ENCODE results near the gene TAF7L. TPM values are rescaled to one million over a fixed set of nuclear protein-coding genes. Genes with fewer than 3 reads are reported as not detected.
A peak's percentile ranks its signal among the peaks of the same experiment; 100 is the strongest.
"Not testable (repeated sequence)": the region's sequence is repeated elsewhere in the genome, so short reads cannot be mapped to it uniquely, and the experiment has no call there.

TAF7L gene
- under 1 TPM; 0.28 to 0.84 (median 0.67) TPM for polyA plus RNA-seq (ENCODE audit: insufficient read length in 4 of 4)

- DNase-seq (ENCODE audit: low read depth in 4 of 4, low spot score in 2 of 4) = no peak
Measured at GRCh38 chrX:101290957-101291603, at the start of gene TAF7L. TAF7L (minus strand) TSS chrX:101291334; CDS start chrX:101287543, 3,791 bp downstream.

- DNase-seq (ENCODE audit: low read depth in 4 of 4, low spot score in 2 of 4) = no peak
Measured at GRCh38 chrX:101337776-101338271, 46.7 kb upstream of the TAF7L start.

GRCh38 chrX:101334310-101334709, 43.2 kb upstream of the TAF7L start:
- DNase-seq (ENCODE audit: low read depth in 4 of 4, low spot score in 2 of 4) = not testable (repeated sequence)

- not testable (repeated sequence) for DNase-seq (ENCODE audit: low read depth in 4 of 4, low spot score in 2 of 4)
Measured at GRCh38 chrX:101326600-101326999, 35.5 kb upstream of the TAF7L start.

- DNase-seq (ENCODE audit: low read depth in 4 of 4, low spot score in 2 of 4) = no peak
Measured at GRCh38 chrX:101303790-101304189, 12.7 kb upstream of the TAF7L start.

- DNase-seq (ENCODE audit: low read depth in 4 of 4, low spot score in 2 of 4) = not testable (repeated sequence)
Measured at GRCh38 chrX:101295603-101296002, 4.5 kb upstream of the TAF7L start.

GRCh38 chrX:101287402-101287801, 3.7 kb downstream of the TAF7L start:
- peak in 2 of 4 donors; percentile 6 to 19 for DNase-seq (ENCODE audit: low read depth in 4 of 4, low spot score in 2 of 4)

GRCh38 chrX:101276238-101276637, 14.9 kb downstream of the TAF7L start:
- no peak for DNase-seq (ENCODE audit: low read depth in 4 of 4, low spot score in 2 of 4)

GRCh38 chrX:101274198-101274597, 16.9 kb downstream of the TAF7L start:
- no peak for DNase-seq (ENCODE audit: low read depth in 4 of 4, low spot score in 2 of 4)

GRCh38 chrX:101265869-101266428, 25.2 kb downstream of the TAF7L start:
- DNase-seq (ENCODE audit: low read depth in 4 of 4, low spot score in 2 of 4) = no peak

- DNase-seq (ENCODE audit: low read depth in 4 of 4, low spot score in 2 of 4) = no peak
Measured at GRCh38 chrX:101263766-101264165, 27.4 kb downstream of the TAF7L start.

- no peak for DNase-seq (ENCODE audit: low read depth in 4 of 4, low spot score in 2 of 4)
Measured at GRCh38 chrX:101262590-101262989, 28.5 kb downstream of the TAF7L start.

- DNase-seq (ENCODE audit: low read depth in 4 of 4, low spot score in 2 of 4) = no peak
Measured at GRCh38 chrX:101260435-101260834, 30.7 kb downstream of the TAF7L start.

GRCh38 chrX:101258259-101258581, 32.9 kb downstream of the TAF7L start:
- no peak for DNase-seq (ENCODE audit: low read depth in 4 of 4, low spot score in 2 of 4)

- no peak for DNase-seq (ENCODE audit: low read depth in 4 of 4, low spot score in 2 of 4)
Measured at GRCh38 chrX:101257448-101258258, 33.5 kb downstream of the TAF7L start.

GRCh38 chrX:101252634-101253033, 38.5 kb downstream of the TAF7L start:
- no peak for DNase-seq (ENCODE audit: low read depth in 4 of 4, low spot score in 2 of 4)

GRCh38 chrX:101241531-101241930, 49.6 kb downstream of the TAF7L start:
- no peak for DNase-seq (ENCODE audit: low read depth in 4 of 4, low spot score in 2 of 4)

GRCh38 chrX:101237041-101237440, 54.1 kb downstream of the TAF7L start:
- no peak for DNase-seq (ENCODE audit: low read depth in 4 of 4, low spot score in 2 of 4)

GRCh38 chrX:101232316-101232715, 58.8 kb downstream of the TAF7L start:
- DNase-seq (ENCODE audit: low read depth in 4 of 4, low spot score in 2 of 4) = no peak

- no peak for DNase-seq (ENCODE audit: low read depth in 4 of 4, low spot score in 2 of 4)
Measured at GRCh38 chrX:101231080-101231479, 60.1 kb downstream of the TAF7L start.

GRCh38 chrX:101230636-101231035, 60.5 kb downstream of the TAF7L start:
- DNase-seq (ENCODE audit: low read depth in 4 of 4, low spot score in 2 of 4) = no peak

- DNase-seq (ENCODE audit: low read depth in 4 of 4, low spot score in 2 of 4) = no peak
Measured at GRCh38 chrX:101229170-101229569, 62.0 kb downstream of the TAF7L start.

Data from left renal cortex interstitium (tissue), 4 donors.